Measurements from ENCODE around the gene IMPA2. TPM values are rescaled to one million over a fixed set of nuclear protein-coding genes. Genes with fewer than 3 reads are reported as not detected.

Gene IMPA2
- total RNA-seq, 3 donors from 2014 or later (not counting 1 experiment from before 2014, with no cell fraction given), result 2.7 to 6.6 (median 3.6) TPM

- no peaks in the 10 kb centered on the region for H3K9me3 Mint-ChIP-seq
- Histone ChIP-seq H3K36me3 (ENCODE audit: control insufficient read depth, insufficient read depth, low read length) (no peaks in the 10 kb centered on the region), H3K27me3 (ENCODE audit: control insufficient read depth, insufficient read depth, low read length) (no peaks in the 10 kb centered on the region), H3K9me3 (ENCODE audit: control insufficient read depth, insufficient read depth, low read length) (no peaks in the 10 kb centered on the region), H3K27ac (ENCODE audit: low read length) (no peak overlapping the region), H3K4me3 (ENCODE audit: low read length) (no peak overlapping the region), H3K4me1 (ENCODE audit: control insufficient read depth, insufficient read depth, low read length) (no peaks in the 10 kb centered on the region)
- DNase-seq, result no peak
- TF ChIP-seq CTCF (IDR thresholded peaks at IDR 0.05), result no peak
- H3K27me3 Mint-ChIP-seq (ENCODE audit: low read depth in 2 of 2), result no peaks in the 10 kb centered on the region
- H3K4me3 Mint-ChIP-seq, result no peak overlapping the region
- WGBS (ENCODE audit: insufficient coverage), result 97% methylated on average over 7 of the region's 8 CpGs
- intact Hi-C loops (cut with micrococcal nuclease), result no loop called here
- no peaks in the 10 kb centered on the region for H3K4me1 Mint-ChIP-seq
- H3K27ac Mint-ChIP-seq, result no peak overlapping the region
- H3K36me3 Mint-ChIP-seq, result no peaks in the 10 kb centered on the region
- no peak for ATAC-seq
These were observed 40.3 kb downstream of the IMPA2 start for GRCh38 chr18:12021596-12021995.

GRCh38 chr18:12023375-12023774, 42.1 kb downstream of the IMPA2 start:
- no peaks in the 10 kb centered on the region for H3K27me3 Mint-ChIP-seq (ENCODE audit: low read depth in 2 of 2)
- H3K9me3 ChIP-seq (ENCODE audit: control insufficient read depth, insufficient read depth, low read length), result no peaks in the 10 kb centered on the region
- no peak overlapping the region for H3K27ac Mint-ChIP-seq
- no peaks in the 10 kb centered on the region for H3K27me3 ChIP-seq (ENCODE audit: control insufficient read depth, insufficient read depth, low read length)
- H3K4me3 ChIP-seq (ENCODE audit: low read length), result no peak overlapping the region
- WGBS (ENCODE audit: insufficient coverage), result 93% methylated on average over 3 of the region's 3 CpGs
- H3K36me3 Mint-ChIP-seq, result no peaks in the 10 kb centered on the region
- H3K27ac ChIP-seq (ENCODE audit: low read length), result no peak overlapping the region
- DNase-seq, result no peak
- H3K9me3 Mint-ChIP-seq, result no peaks in the 10 kb centered on the region
- ATAC-seq, result no peak
- intact Hi-C loops (cut with micrococcal nuclease), result no loop called here
- no peaks in the 10 kb centered on the region for H3K36me3 ChIP-seq (ENCODE audit: control insufficient read depth, insufficient read depth, low read length)
- no peaks in the 10 kb centered on the region for H3K4me1 ChIP-seq (ENCODE audit: control insufficient read depth, insufficient read depth, low read length)
- H3K4me3 Mint-ChIP-seq, result no peak overlapping the region
- no peak for TF ChIP-seq CTCF (IDR thresholded peaks at IDR 0.05)
- H3K4me1 Mint-ChIP-seq, result no peaks in the 10 kb centered on the region

GRCh38 chr18:12026562-12026961, 45.3 kb downstream of the IMPA2 start:
- 95% methylated on average over 4 of the region's 5 CpGs for WGBS (ENCODE audit: insufficient coverage)
- no peak for ATAC-seq
- DNase-seq, result no peak
- Histone ChIP-seq H3K4me3 (ENCODE audit: low read length) (no peak overlapping the region), H3K27me3 (ENCODE audit: control insufficient read depth, insufficient read depth, low read length) (no peaks in the 10 kb centered on the region), H3K9me3 (ENCODE audit: control insufficient read depth, insufficient read depth, low read length) (no peaks in the 10 kb centered on the region), H3K4me1 (ENCODE audit: control insufficient read depth, insufficient read depth, low read length) (no peaks in the 10 kb centered on the region), H3K36me3 (ENCODE audit: control insufficient read depth, insufficient read depth, low read length) (no peaks in the 10 kb centered on the region), H3K27ac (ENCODE audit: low read length) (no peak overlapping the region)
- Mint-ChIP-seq H3K27me3 (ENCODE audit: low read depth in 2 of 2) (no peaks in the 10 kb centered on the region), H3K9me3 (no peaks in the 10 kb centered on the region), H3K4me1 (no peaks in the 10 kb centered on the region), H3K36me3 (no peaks in the 10 kb centered on the region), H3K4me3 (no peak overlapping the region), H3K27ac (no peak overlapping the region)
- intact Hi-C loops (cut with micrococcal nuclease), result no loop called here
- TF ChIP-seq CTCF (IDR thresholded peaks at IDR 0.05), result no peak

GRCh38 chr18:12027046-12027445, 45.7 kb downstream of the IMPA2 start:
- 94% methylated on average over 9 of the region's 9 CpGs for WGBS (ENCODE audit: insufficient coverage)
- no peak for ATAC-seq
- Histone ChIP-seq H3K27ac (ENCODE audit: low read length) (no peak overlapping the region), H3K4me3 (ENCODE audit: low read length) (no peak overlapping the region), H3K27me3 (ENCODE audit: control insufficient read depth, insufficient read depth, low read length) (no peaks in the 10 kb centered on the region), H3K9me3 (ENCODE audit: control insufficient read depth, insufficient read depth, low read length) (no peaks in the 10 kb centered on the region), H3K36me3 (ENCODE audit: control insufficient read depth, insufficient read depth, low read length) (no peaks in the 10 kb centered on the region), H3K4me1 (ENCODE audit: control insufficient read depth, insufficient read depth, low read length) (no peaks in the 10 kb centered on the region)
- no peak overlapping the region for H3K27ac Mint-ChIP-seq
- DNase-seq, result no peak
- intact Hi-C loops (cut with micrococcal nuclease), result no loop called here
- H3K27me3 Mint-ChIP-seq (ENCODE audit: low read depth in 2 of 2), result no peaks in the 10 kb centered on the region
- TF ChIP-seq CTCF (IDR thresholded peaks at IDR 0.05), result no peak
- no peaks in the 10 kb centered on the region for H3K36me3 Mint-ChIP-seq
- H3K4me3 Mint-ChIP-seq, result no peak overlapping the region
- no peaks in the 10 kb centered on the region for H3K9me3 Mint-ChIP-seq
- H3K4me1 Mint-ChIP-seq, result no peaks in the 10 kb centered on the region

Measured in natural killer cell (primary cell).